ENCODE results near the gene TCERG1. TPM values are rescaled to one million over a fixed set of nuclear protein-coding genes. Genes with fewer than 3 reads are reported as not detected.

Gene TCERG1
- total RNA-seq, 1 experiment from 2014 or later: 83.5 TPM

DNA sequence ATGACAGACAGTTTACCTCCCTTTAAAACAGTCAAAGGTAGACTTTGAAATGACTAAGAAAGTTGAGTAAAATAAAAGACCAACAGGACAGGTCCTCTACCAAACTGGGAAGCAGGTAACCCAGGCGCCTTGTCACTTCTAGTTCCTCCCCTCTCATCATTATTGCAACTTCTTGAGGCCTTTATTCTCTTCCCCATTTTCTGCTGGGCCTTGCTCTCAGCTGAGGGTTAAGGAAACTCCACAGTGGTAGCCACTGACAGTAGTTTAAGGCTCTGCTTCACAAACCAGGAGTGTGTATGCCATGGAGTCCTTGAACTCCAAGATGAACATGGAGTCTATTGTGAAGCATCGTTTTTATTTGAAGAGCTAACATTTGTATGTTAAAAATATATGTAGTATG, 36.9 kb upstream of the TCERG1 start:
- BruUV-seq (replicated peaks): no TSS peak
- H3K27ac ChIP-seq (ENCODE audit: low read depth, low read length): no peak overlapping the region
- no peak overlapping the region for H3K9ac ChIP-seq (ENCODE audit: low read length)
- no peaks in the 10 kb centered on the region for H3K9me2 ChIP-seq (ENCODE audit: insufficient read depth)
- H3K4me2 ChIP-seq (ENCODE audit: low read length): no peak overlapping the region
- ATAC-seq: no peak
- intact Hi-C loops (cut with micrococcal nuclease): no loop called here
- no peak overlapping the region for H2AFZ ChIP-seq (ENCODE audit: low read depth, low read length, poor library complexity, severe bottlenecking)
- no peak for DNase-seq (ENCODE audit: low read depth, low spot score)
- H3K36me3 ChIP-seq (ENCODE audit: control insufficient read depth in 1 of 2, insufficient read depth in 2 of 2, low read length in 2 of 2): no peaks in the 10 kb centered on the region
- TF ChIP-seq POLR2A (IDR thresholded peaks at IDR 0.05; ENCODE audit: borderline replicate concordance, extremely low read depth, insufficient read depth, insufficient read length): no peak
- no peak for TF ChIP-seq CBX3 (IDR thresholded peaks at IDR 0.05; ENCODE audit: low read depth)
- TF ChIP-seq, protein P1, sequence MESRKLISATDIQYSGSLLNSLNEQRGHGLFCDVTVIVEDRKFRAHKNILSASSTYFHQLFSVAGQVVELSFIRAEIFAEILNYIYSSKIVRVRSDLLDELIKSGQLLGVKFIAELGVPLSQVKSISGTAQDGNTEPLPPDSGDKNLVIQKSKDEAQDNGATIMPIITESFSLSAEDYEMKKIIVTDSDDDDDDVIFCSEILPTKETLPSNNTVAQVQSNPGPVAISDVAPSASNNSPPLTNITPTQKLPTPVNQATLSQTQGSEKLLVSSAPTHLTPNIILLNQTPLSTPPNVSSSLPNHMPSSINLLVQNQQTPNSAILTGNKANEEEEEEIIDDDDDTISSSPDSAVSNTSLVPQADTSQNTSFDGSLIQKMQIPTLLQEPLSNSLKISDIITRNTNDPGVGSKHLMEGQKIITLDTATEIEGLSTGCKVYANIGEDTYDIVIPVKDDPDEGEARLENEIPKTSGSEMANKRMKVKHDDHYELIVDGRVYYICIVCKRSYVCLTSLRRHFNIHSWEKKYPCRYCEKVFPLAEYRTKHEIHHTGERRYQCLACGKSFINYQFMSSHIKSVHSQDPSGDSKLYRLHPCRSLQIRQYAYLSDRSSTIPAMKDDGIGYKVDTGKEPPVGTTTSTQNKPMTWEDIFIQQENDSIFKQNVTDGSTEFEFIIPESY (IDR thresholded peaks at IDR 0.05; ENCODE audit: extremely low read depth, insufficient replicate concordance, low read length): no peak
- TF ChIP-seq TCF7L2 (IDR thresholded peaks at IDR 0.05; ENCODE audit: borderline replicate concordance, extremely low read depth, insufficient read depth, insufficient read length): no peak
- no peak for TF ChIP-seq FOSL1 (IDR thresholded peaks at IDR 0.05; ENCODE audit: low read depth)
- no peak for TF ChIP-seq RAD21 (IDR thresholded peaks at IDR 0.05; ENCODE audit: low read depth)
- no peak for TF ChIP-seq SP1 (IDR thresholded peaks at IDR 0.05; ENCODE audit: low read depth)
- TF ChIP-seq JUND (IDR thresholded peaks at IDR 0.05): no peak
- TF ChIP-seq YY1 (IDR thresholded peaks at IDR 0.05; ENCODE audit: extremely low read depth, insufficient replicate concordance, low read depth, low read length): no peak
- TF ChIP-seq, protein P2, sequence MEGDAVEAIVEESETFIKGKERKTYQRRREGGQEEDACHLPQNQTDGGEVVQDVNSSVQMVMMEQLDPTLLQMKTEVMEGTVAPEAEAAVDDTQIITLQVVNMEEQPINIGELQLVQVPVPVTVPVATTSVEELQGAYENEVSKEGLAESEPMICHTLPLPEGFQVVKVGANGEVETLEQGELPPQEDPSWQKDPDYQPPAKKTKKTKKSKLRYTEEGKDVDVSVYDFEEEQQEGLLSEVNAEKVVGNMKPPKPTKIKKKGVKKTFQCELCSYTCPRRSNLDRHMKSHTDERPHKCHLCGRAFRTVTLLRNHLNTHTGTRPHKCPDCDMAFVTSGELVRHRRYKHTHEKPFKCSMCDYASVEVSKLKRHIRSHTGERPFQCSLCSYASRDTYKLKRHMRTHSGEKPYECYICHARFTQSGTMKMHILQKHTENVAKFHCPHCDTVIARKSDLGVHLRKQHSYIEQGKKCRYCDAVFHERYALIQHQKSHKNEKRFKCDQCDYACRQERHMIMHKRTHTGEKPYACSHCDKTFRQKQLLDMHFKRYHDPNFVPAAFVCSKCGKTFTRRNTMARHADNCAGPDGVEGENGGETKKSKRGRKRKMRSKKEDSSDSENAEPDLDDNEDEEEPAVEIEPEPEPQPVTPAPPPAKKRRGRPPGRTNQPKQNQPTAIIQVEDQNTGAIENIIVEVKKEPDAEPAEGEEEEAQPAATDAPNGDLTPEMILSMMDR (IDR thresholded peaks at IDR 0.05 in 2 of 3, conservative IDR thresholded peaks at IDR 0.05 in 1 of 3; ENCODE audit: borderline replicate concordance in 1 of 3, insufficient read depth in 1 of 3, low read depth in 2 of 3, low read length in 2 of 3): no peak
- TF ChIP-seq, protein P3, sequence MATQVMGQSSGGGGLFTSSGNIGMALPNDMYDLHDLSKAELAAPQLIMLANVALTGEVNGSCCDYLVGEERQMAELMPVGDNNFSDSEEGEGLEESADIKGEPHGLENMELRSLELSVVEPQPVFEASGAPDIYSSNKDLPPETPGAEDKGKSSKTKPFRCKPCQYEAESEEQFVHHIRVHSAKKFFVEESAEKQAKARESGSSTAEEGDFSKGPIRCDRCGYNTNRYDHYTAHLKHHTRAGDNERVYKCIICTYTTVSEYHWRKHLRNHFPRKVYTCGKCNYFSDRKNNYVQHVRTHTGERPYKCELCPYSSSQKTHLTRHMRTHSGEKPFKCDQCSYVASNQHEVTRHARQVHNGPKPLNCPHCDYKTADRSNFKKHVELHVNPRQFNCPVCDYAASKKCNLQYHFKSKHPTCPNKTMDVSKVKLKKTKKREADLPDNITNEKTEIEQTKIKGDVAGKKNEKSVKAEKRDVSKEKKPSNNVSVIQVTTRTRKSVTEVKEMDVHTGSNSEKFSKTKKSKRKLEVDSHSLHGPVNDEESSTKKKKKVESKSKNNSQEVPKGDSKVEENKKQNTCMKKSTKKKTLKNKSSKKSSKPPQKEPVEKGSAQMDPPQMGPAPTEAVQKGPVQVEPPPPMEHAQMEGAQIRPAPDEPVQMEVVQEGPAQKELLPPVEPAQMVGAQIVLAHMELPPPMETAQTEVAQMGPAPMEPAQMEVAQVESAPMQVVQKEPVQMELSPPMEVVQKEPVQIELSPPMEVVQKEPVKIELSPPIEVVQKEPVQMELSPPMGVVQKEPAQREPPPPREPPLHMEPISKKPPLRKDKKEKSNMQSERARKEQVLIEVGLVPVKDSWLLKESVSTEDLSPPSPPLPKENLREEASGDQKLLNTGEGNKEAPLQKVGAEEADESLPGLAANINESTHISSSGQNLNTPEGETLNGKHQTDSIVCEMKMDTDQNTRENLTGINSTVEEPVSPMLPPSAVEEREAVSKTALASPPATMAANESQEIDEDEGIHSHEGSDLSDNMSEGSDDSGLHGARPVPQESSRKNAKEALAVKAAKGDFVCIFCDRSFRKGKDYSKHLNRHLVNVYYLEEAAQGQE (IDR thresholded peaks at IDR 0.05; ENCODE audit: low read depth): no peak
- TF ChIP-seq EGR1 (IDR thresholded peaks at IDR 0.05; ENCODE audit: low read depth): no peak
- TF ChIP-seq CEBPB (IDR thresholded peaks at IDR 0.05; ENCODE audit: low read depth): no peak
- no peak for TF ChIP-seq EZH2phosphoT487 (IDR thresholded peaks at IDR 0.05; ENCODE audit: borderline replicate concordance)
- no peak for TF ChIP-seq ELF1 (IDR thresholded peaks at IDR 0.05; ENCODE audit: borderline replicate concordance, low read depth)
- TF ChIP-seq EZH2 (IDR thresholded peaks at IDR 0.05): no peak
- TF ChIP-seq SRF (IDR thresholded peaks at IDR 0.05; ENCODE audit: low read depth): no peak
- TF ChIP-seq SIN3A (IDR thresholded peaks at IDR 0.05; ENCODE audit: low read depth): no peak
- no peak for TF ChIP-seq ZNF274 (IDR thresholded peaks at IDR 0.05; ENCODE audit: low read depth, low read length)
- no peak for TF ChIP-seq POLR2AphosphoS5 (IDR thresholded peaks at IDR 0.05; ENCODE audit: low read depth, low read length)
- no peaks in the 10 kb centered on the region for H3K9me3 ChIP-seq (ENCODE audit: control insufficient read depth in 1 of 2, insufficient read depth in 1 of 2, low read depth in 1 of 2, low read length in 2 of 2)
- no peaks in the 10 kb centered on the region for H4K20me1 ChIP-seq (ENCODE audit: insufficient read depth)
- H3K27me3 ChIP-seq (ENCODE audit: insufficient read depth, low read length): no peaks in the 10 kb centered on the region
- no peaks in the 10 kb centered on the region for H3K79me2 ChIP-seq (ENCODE audit: insufficient read depth, low read length)
- H3K4me3 ChIP-seq (replicated peaks in 1 of 2; ENCODE audit: low read depth in 1 of 2, low read length in 2 of 2): no peak overlapping the region
- CTCF ChIA-PET: no interaction called here
- RAD21 ChIA-PET (ENCODE audit: low non-redundant PET in 1 of 2, low total read pairs in 2 of 2, uncharacterized antibody in 2 of 2, unreplicated experiment in 2 of 2): no interaction called here
- no peaks in the 10 kb centered on the region for H3K4me1 ChIP-seq (ENCODE audit: control insufficient read depth in 1 of 2, insufficient read depth in 2 of 2, low read length in 2 of 2)
- POLR2A ChIA-PET: no interaction called here

Data from HCT116 (cell line).